Measurements from ENCODE around the gene LRP6. TPM values are rescaled to one million over a fixed set of nuclear protein-coding genes. Genes with fewer than 3 reads are reported as not detected.

Gene LRP6
- total and polyA plus RNA-seq, 2 donors, result 3.3 to 11.7 TPM

DNA sequence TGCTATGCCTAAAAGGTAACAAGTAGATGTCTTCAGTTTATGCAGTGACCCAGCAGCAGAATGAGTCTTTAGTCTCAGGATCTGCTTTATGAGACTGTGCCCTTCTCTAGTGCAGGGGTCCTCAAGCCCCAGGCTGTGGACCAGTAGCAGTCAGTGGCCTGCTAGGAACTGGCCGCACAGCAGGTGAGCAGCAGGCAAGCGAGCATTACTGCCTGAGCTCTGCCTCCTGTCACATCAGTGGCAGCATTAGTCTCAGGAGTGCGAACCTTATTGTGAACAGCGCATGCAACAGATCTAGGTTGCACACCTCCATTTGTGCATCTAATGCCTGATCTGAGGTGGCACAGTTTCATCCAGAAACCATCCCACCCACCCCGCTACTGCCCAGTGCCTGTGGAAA is 38.4 kb downstream of the LRP6 start:
- H3K4me1 ChIP-seq (ENCODE audit: control insufficient read depth in 2 of 2, insufficient read depth in 2 of 2, low read length in 2 of 2), result no peaks in the 10 kb centered on the region
- no peaks in the 10 kb centered on the region for H3K27me3 ChIP-seq (ENCODE audit: control insufficient read depth in 2 of 2, insufficient read depth in 1 of 2, low read length in 1 of 2)
- DNase-seq (ENCODE audit: low read depth in 6 of 9, low spot score in 9 of 9), result no peak
- H3K4me3 ChIP-seq (ENCODE audit: low read length in 2 of 2), result no peak overlapping the region
- H3K9me3 ChIP-seq (ENCODE audit: control insufficient read depth in 2 of 2, insufficient read depth in 1 of 2, low read length in 1 of 2), result peaks cover 2% of the 10 kb centered on the region in 2 donors
- H3K36me3 ChIP-seq (ENCODE audit: control insufficient read depth in 2 of 2, insufficient read depth in 2 of 2, low read length in 1 of 2), result no peaks in the 10 kb centered on the region
- WGBS, result 100% methylated on average over 5 of the region's 5 CpGs
- no peak overlapping the region for H3K27ac ChIP-seq (ENCODE audit: low read depth in 1 of 2, low read length in 1 of 2)

DNA sequence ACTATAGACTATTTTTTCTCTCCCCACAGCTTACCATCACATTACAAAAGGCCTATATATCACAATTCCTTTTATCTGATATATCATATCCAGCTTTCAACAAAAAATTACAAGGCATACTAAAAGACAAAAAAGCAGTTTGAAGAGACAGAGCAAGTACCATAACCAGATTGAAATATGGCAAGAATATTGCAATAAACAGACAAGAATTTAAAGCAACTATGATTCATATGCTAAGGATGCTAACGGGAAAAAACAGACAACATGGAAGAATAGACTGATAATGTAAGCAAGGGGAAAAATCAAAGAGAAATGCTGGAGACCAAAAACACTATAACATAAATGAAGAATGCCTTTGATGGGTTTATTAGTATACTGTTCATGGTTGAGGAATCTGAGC is 40.7 kb downstream of the LRP6 start:
- Histone ChIP-seq H3K9me3 (ENCODE audit: control insufficient read depth in 2 of 2, insufficient read depth in 1 of 2, low read length in 1 of 2) (peaks cover 2% of the 10 kb centered on the region in 2 donors), H3K27me3 (ENCODE audit: control insufficient read depth in 2 of 2, insufficient read depth in 1 of 2, low read length in 1 of 2) (no peaks in the 10 kb centered on the region), H3K4me1 (ENCODE audit: control insufficient read depth in 2 of 2, insufficient read depth in 2 of 2, low read length in 2 of 2) (no peaks in the 10 kb centered on the region), H3K4me3 (ENCODE audit: low read length in 2 of 2) (no peak overlapping the region), H3K36me3 (ENCODE audit: control insufficient read depth in 2 of 2, insufficient read depth in 2 of 2, low read length in 1 of 2) (no peaks in the 10 kb centered on the region), H3K27ac (ENCODE audit: low read depth in 1 of 2, low read length in 1 of 2) (no peak overlapping the region)
- 97% methylated on average over 1 of the region's 1 CpG for WGBS
- no peak for DNase-seq (ENCODE audit: low read depth in 6 of 9, low spot score in 9 of 9)

DNA sequence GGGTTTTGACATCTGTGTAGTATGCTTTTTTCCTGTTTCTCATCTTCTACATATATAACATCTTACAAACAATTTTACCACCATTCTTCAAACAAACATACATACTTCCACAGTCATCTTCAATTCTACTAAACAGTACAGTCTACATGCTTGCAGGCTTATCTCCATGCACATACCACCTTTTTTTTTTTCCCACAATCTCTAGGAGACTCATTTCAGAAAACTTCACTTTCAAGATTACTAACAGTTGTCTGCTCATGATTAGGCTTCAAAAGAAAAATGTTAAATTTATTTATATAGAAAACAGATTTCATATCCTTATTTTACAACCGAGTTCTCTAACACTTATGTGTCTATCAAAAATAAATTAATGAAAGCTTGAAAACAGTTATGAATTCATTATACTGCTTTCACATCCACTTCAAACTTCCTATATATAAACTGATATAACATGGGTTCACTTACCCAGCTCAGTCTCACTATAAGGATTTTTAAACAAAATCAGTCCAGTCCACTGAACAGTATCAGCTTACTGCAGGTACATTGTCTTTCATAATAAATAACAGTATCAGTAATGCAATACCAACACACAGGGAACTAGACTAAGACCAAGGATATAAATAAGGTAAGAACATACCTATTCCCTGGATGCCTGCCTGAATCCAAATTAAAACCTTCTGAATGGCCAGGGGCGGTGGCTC is 42.5 kb downstream of the LRP6 start:
- no peak overlapping the region for H3K4me3 ChIP-seq (ENCODE audit: low read length in 2 of 2)
- no peaks in the 10 kb centered on the region for H3K27me3 ChIP-seq (ENCODE audit: control insufficient read depth in 2 of 2, insufficient read depth in 1 of 2, low read length in 1 of 2)
- no peaks in the 10 kb centered on the region for H3K4me1 ChIP-seq (ENCODE audit: control insufficient read depth in 2 of 2, insufficient read depth in 2 of 2, low read length in 2 of 2)
- WGBS, result 98% methylated on average over 2 of the region's 2 CpGs
- no peak for DNase-seq (ENCODE audit: low read depth in 6 of 9, low spot score in 9 of 9)
- H3K27ac ChIP-seq (ENCODE audit: low read depth in 1 of 2, low read length in 1 of 2), result no peak overlapping the region
- no peaks in the 10 kb centered on the region for H3K36me3 ChIP-seq (ENCODE audit: control insufficient read depth in 2 of 2, insufficient read depth in 2 of 2, low read length in 1 of 2)
- H3K9me3 ChIP-seq (ENCODE audit: control insufficient read depth in 2 of 2, insufficient read depth in 1 of 2, low read length in 1 of 2), result peaks cover 2% of the 10 kb centered on the region in 2 donors

DNA sequence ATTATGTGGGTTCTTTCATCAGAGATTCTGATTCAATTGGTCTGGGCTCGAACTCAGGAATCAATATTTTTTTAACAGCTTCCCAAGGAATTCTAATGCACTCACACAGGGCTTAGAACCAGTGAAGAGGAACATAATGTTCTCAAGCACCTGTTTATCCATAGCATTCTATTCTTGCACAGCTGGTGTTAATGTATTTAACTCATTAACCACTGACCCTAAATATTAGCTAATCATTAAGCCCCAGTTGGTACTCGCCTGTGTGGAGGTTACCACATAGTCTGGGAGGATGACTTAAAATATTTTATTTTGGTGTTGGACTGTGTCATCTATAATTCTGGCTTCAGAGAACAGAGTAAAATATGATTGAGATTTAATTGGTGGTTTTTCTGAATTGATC is 45.3 kb downstream of the LRP6 start:
- H3K4me3 ChIP-seq (ENCODE audit: low read length in 2 of 2), result no peak overlapping the region
- no peak for DNase-seq (ENCODE audit: low read depth in 6 of 9, low spot score in 9 of 9)
- no peak overlapping the region for H3K27ac ChIP-seq (ENCODE audit: low read depth in 1 of 2, low read length in 1 of 2)
- peaks cover 2% of the 10 kb centered on the region in 2 donors for H3K9me3 ChIP-seq (ENCODE audit: control insufficient read depth in 2 of 2, insufficient read depth in 1 of 2, low read length in 1 of 2)
- 97% methylated on average over 2 of the region's 2 CpGs for WGBS
- peaks cover 0 to 3% of the 10 kb centered on the region in 2 donors for H3K4me1 ChIP-seq (ENCODE audit: control insufficient read depth in 2 of 2, insufficient read depth in 2 of 2, low read length in 2 of 2)
- H3K36me3 ChIP-seq (ENCODE audit: control insufficient read depth in 2 of 2, insufficient read depth in 2 of 2, low read length in 1 of 2), result no peaks in the 10 kb centered on the region
- H3K27me3 ChIP-seq (ENCODE audit: control insufficient read depth in 2 of 2, insufficient read depth in 1 of 2, low read length in 1 of 2), result no peaks in the 10 kb centered on the region

DNA sequence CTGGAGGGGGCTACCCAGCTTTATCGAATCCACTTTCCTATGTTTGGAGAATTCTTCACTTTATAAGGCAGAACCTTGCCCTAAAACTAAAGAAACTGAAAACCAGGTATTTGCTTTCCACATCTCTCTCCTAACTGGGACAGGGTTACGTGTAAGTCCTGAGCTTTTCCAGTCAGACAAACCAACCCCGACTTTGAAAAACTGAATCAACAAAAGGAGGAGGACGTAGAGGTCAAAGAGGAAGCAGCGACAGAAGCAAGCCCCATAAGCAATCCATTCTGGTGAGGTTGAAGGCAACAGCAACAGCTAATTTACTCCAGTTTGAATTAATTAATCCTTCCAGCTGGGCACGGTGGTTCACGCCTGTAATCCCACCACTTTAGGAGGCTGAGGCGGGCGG is 47.2 kb downstream of the LRP6 start:
- no peaks in the 10 kb centered on the region for H3K36me3 ChIP-seq (ENCODE audit: control insufficient read depth in 2 of 2, insufficient read depth in 2 of 2, low read length in 1 of 2)
- WGBS, result 95% methylated on average over 9 of the region's 9 CpGs
- no peak overlapping the region for H3K4me3 ChIP-seq (ENCODE audit: low read length in 2 of 2)
- no peaks in the 10 kb centered on the region for H3K9me3 ChIP-seq (ENCODE audit: control insufficient read depth in 2 of 2, insufficient read depth in 1 of 2, low read length in 1 of 2)
- H3K4me1 ChIP-seq (ENCODE audit: control insufficient read depth in 2 of 2, insufficient read depth in 2 of 2, low read length in 2 of 2), result peaks cover 0 to 3% of the 10 kb centered on the region in 2 donors
- no peak for DNase-seq (ENCODE audit: low read depth in 6 of 9, low spot score in 9 of 9)
- no peak overlapping the region for H3K27ac ChIP-seq (ENCODE audit: low read depth in 1 of 2, low read length in 1 of 2)
- H3K27me3 ChIP-seq (ENCODE audit: control insufficient read depth in 2 of 2, insufficient read depth in 1 of 2, low read length in 1 of 2), result no peaks in the 10 kb centered on the region

DNA sequence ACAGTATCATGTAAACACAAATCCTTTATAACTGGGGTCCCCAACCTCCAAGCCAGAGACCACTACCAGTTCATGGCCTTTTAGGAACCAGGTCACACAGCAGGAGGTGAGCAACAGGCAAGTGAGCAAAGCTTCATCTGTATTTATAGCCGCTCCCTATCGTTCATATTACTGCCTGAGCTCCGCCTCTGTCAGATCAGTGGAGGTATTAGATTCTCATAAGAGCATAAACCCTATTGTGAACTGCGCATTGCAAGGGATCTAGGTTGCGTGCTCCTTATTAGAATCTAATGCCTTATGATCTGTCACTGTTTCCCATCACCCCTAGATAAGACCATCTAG is 49.9 kb downstream of the LRP6 start:
- WGBS, result 97% methylated on average over 5 of the region's 5 CpGs
- H3K4me1 ChIP-seq (ENCODE audit: control insufficient read depth in 2 of 2, insufficient read depth in 2 of 2, low read length in 2 of 2), result peaks cover 0 to 3% of the 10 kb centered on the region in 2 donors
- H3K36me3 ChIP-seq (ENCODE audit: control insufficient read depth in 2 of 2, insufficient read depth in 2 of 2, low read length in 1 of 2), result no peaks in the 10 kb centered on the region
- no peaks in the 10 kb centered on the region for H3K27me3 ChIP-seq (ENCODE audit: control insufficient read depth in 2 of 2, insufficient read depth in 1 of 2, low read length in 1 of 2)
- no peak overlapping the region for H3K27ac ChIP-seq (ENCODE audit: low read depth in 1 of 2, low read length in 1 of 2)
- H3K9me3 ChIP-seq (ENCODE audit: control insufficient read depth in 2 of 2, insufficient read depth in 1 of 2, low read length in 1 of 2), result no peaks in the 10 kb centered on the region
- H3K4me3 ChIP-seq (ENCODE audit: low read length in 2 of 2), result no peak overlapping the region
- DNase-seq (ENCODE audit: low read depth in 6 of 9, low spot score in 9 of 9), result no peak

DNA sequence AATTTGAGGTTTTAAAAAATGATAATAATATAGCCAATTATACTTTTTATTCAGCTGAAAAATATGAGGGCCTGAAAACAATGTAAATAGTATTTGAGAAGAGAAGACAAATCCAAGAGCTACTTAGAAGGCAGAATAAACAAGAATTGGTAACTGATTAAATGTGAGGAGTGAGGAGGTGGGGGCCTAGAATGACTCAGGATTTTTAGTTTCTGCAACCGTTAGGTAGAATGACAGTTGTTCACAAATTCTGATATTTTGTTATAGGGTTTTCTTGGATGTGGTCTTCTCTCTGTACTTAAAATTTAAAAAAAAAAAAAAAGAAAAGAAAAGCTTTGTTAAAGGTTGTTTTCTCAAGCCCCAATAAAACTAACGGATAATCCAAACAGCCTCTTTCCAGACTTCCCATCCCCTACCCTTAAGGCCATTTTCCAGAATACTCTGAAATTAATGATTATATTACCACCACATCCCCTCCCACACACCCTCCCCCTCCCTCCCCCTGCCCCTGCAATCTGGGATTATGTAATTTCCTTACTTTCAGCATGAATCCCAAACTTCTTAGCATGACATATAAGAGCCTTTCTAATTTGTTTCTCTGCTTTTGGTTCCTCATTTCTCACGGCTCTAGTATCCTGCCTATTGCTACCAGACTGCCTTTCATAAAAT is 50.4 kb downstream of the LRP6 start:
- Histone ChIP-seq H3K27me3 (ENCODE audit: control insufficient read depth in 2 of 2, insufficient read depth in 1 of 2, low read length in 1 of 2) (no peaks in the 10 kb centered on the region), H3K27ac (ENCODE audit: low read depth in 1 of 2, low read length in 1 of 2) (no peak overlapping the region), H3K4me3 (ENCODE audit: low read length in 2 of 2) (no peak overlapping the region), H3K9me3 (ENCODE audit: control insufficient read depth in 2 of 2, insufficient read depth in 1 of 2, low read length in 1 of 2) (no peaks in the 10 kb centered on the region), H3K36me3 (ENCODE audit: control insufficient read depth in 2 of 2, insufficient read depth in 2 of 2, low read length in 1 of 2) (no peaks in the 10 kb centered on the region), H3K4me1 (ENCODE audit: control insufficient read depth in 2 of 2, insufficient read depth in 2 of 2, low read length in 2 of 2) (peaks cover 0 to 3% of the 10 kb centered on the region in 2 donors)
- DNase-seq (ENCODE audit: low read depth in 6 of 9, low spot score in 9 of 9), result no peak
- WGBS, result 39% methylated on average over 3 of the region's 3 CpGs

DNA sequence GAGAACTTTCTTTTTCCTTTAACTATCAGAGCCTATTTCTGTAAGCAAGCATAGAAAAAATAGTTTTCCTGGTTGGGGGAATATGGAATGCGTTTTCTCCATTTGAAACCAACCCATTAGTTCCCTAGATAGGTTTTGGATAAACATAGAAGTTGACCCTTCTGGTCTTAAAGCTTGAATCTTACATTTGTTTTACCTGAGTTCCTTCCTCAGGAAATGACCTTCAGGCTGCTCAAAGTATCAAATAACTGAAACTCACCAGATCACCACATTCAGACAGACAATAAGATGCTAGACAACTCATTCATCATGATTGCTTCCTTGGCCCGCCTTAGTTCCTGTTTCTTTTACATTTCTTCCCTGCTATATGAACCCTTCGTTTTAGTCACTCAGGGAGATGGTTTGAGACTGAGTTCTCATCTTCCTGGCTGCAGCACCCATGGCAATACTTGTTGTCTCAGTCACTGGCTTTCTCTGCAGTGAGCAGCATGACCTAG is 52.2 kb downstream of the LRP6 start:
- DNase-seq (ENCODE audit: low read depth in 6 of 9, low spot score in 9 of 9), result no peak
- WGBS, result 50% methylated on average over 3 of the region's 3 CpGs
- H3K9me3 ChIP-seq (ENCODE audit: control insufficient read depth in 2 of 2, insufficient read depth in 1 of 2, low read length in 1 of 2), result no peaks in the 10 kb centered on the region
- no peak overlapping the region for H3K27ac ChIP-seq (ENCODE audit: low read depth in 1 of 2, low read length in 1 of 2)
- H3K27me3 ChIP-seq (ENCODE audit: control insufficient read depth in 2 of 2, insufficient read depth in 1 of 2, low read length in 1 of 2), result no peaks in the 10 kb centered on the region
- H3K36me3 ChIP-seq (ENCODE audit: control insufficient read depth in 2 of 2, insufficient read depth in 2 of 2, low read length in 1 of 2), result no peaks in the 10 kb centered on the region
- H3K4me1 ChIP-seq (ENCODE audit: control insufficient read depth in 2 of 2, insufficient read depth in 2 of 2, low read length in 2 of 2), result peaks cover 0 to 3% of the 10 kb centered on the region in 2 donors
- no peak overlapping the region for H3K4me3 ChIP-seq (ENCODE audit: low read length in 2 of 2)

DNA sequence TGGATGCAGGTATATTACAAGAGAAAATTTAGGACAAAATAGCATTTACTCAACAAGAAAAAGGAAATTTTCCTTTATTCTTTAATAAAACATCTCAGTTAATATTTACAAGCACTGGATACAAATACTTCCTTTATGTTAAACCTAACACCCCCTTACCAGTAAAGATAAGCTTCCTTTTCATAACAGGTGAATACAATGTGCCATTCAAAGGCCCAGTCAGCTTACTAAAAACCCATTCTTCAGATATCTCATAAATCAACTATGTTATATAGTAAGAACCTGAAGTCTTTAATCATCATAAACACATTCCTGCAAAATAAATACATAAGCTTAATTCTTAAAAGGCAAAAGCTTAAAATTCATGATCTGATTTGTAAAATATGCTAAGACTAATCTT is 52.6 kb downstream of the LRP6 start:
- Histone ChIP-seq H3K36me3 (ENCODE audit: control insufficient read depth in 2 of 2, insufficient read depth in 2 of 2, low read length in 1 of 2) (no peaks in the 10 kb centered on the region), H3K4me1 (ENCODE audit: control insufficient read depth in 2 of 2, insufficient read depth in 2 of 2, low read length in 2 of 2) (peaks cover 0 to 3% of the 10 kb centered on the region in 2 donors), H3K27ac (ENCODE audit: low read depth in 1 of 2, low read length in 1 of 2) (no peak overlapping the region), H3K9me3 (ENCODE audit: control insufficient read depth in 2 of 2, insufficient read depth in 1 of 2, low read length in 1 of 2) (no peaks in the 10 kb centered on the region), H3K4me3 (ENCODE audit: low read length in 2 of 2) (no peak overlapping the region), H3K27me3 (ENCODE audit: control insufficient read depth in 2 of 2, insufficient read depth in 1 of 2, low read length in 1 of 2) (no peaks in the 10 kb centered on the region)
- no peak for DNase-seq (ENCODE audit: low read depth in 6 of 9, low spot score in 9 of 9)

All from thymus (tissue), 11 donors.